Spleen (tissue), 11 donors: Measurements from ENCODE around the gene FGD5. TPM values are rescaled to one million over a fixed set of nuclear protein-coding genes. Genes with fewer than 3 reads are reported as not detected.

Experiments used
- DNase-seq: peaks from one replicate; pipeline ENCODE4 v3.0.0-alpha.2; 2020
- H3K27ac ChIP-seq, 8 donors: fragments of 200-600 bp; sonication (generic) in 7 of 8; 1 replicate in 4 of 8; 2 replicates in 4 of 8; pipeline versions ENCODE4 v1.5.0 to v1.8.0; 2016 to 2021; ENCODE audit warnings: inconsistent platforms in 4 of 8, mild to moderate bottlenecking in 4 of 8, moderate library complexity in 1 of 8
- H3K27me3 ChIP-seq, 7 donors: fragments of 200-600 bp; sonication (generic) in 6 of 7; replicated peaks in 1 of 7; 1 replicate in 4 of 7; 2 replicates in 3 of 7; pipeline versions ENCODE4 v1.5.0 to v1.8.0; 2016 to 2021; ENCODE audit warnings: inconsistent platforms in 3 of 7, mild to moderate bottlenecking in 1 of 7
- H3K36me3 ChIP-seq, 6 donors: fragments of 200-600 bp; sonication (generic) in 5 of 6; 1 replicate in 4 of 6; 2 replicates in 2 of 6; pipeline versions ENCODE4 v1.5.0 to v1.8.0; 2016 to 2021; ENCODE audit warnings: inconsistent platforms in 2 of 6
- H3K4me1 ChIP-seq, 6 donors: fragments of 200-600 bp; sonication (generic) in 5 of 6; 1 replicate in 3 of 6; 2 replicates in 3 of 6; pipeline versions ENCODE4 v1.5.0 to v1.8.0; 2016 to 2021; ENCODE audit warnings: inconsistent platforms in 3 of 6
- H3K4me3 ChIP-seq, 8 donors: fragments of 200-600 bp; sonication (generic) in 7 of 8; 1 replicate in 4 of 8; 2 replicates in 4 of 8; pipeline versions ENCODE4 v1.5.0 to v1.8.0; 2016 to 2021; ENCODE audit warnings: inconsistent platforms in 4 of 8, mild to moderate bottlenecking in 4 of 8, moderate library complexity in 2 of 8
- H3K9me3 ChIP-seq, 8 donors: fragments of 200-600 bp; sonication (generic) in 7 of 8; 1 replicate in 4 of 8; 2 replicates in 4 of 8; pipeline versions ENCODE4 v1.5.0 to v1.8.0; 2016 to 2021; ENCODE audit warnings: inconsistent platforms in 4 of 8
- POLR2A ChIP-seq, 3 donors: fragments of 450-650 bp; IDR thresholded peaks; one replicate each; pipeline ENCODE4 v1.5.1; 2017; ENCODE audit warnings: antibody characterized with exemption in 3 of 3, mild to moderate bottlenecking in 1 of 3
- POLR2AphosphoS5 ChIP-seq, 3 donors: sonication (generic); formaldehyde crosslinking; IDR thresholded peaks; one replicate each; pipeline ENCODE4 v1.5.1; 2017; ENCODE audit warnings: antibody characterized with exemption in 3 of 3
- WGBS, 5 donors: extraction: QIAGEN DNeasy Blood & Tissue Kit in 3 of 5; methylation state at CpG; one replicate each; pipeline versions ENCODE4 v1.1.5 to v1.1.7; 2013 to 2018; 5-methylcytosine and 5-hydroxymethylcytosine counted together
- intact Hi-C: fragments of 100-400 bp; cut with DNase I; formaldehyde crosslinking; loops from one replicate; pipeline ENCODE4 v1.15.0; 2023; ENCODE audit warnings: low total_unique reads
- polyA plus RNA-seq, 3 donors: library from polyadenylated mRNA; stranded (reverse); fragments of 200-250 nt; gene quantifications; one replicate each; pipeline ENCODE4 v1.2.1, GENCODE V29; 2013
- total RNA-seq, 7 donors: library from RNA; depleted of rRNA in 3 of 7; stranded (reverse); fragments of >200 nt in 3 of 7; fragmentation: NEBNext Ultra II Directional in 4 of 7; extraction: Animal tissue kit (Norgen Biotek cat#: 25700) in 4 of 7; gene quantifications; one replicate each; pipeline versions ENCODE4 v1.1.0 to v1.2.1, GENCODE V29; 2016 to 2021
- TF ChIP-seq, protein P1 (sequence below), 11 experiments: fragments of 200-600 bp in 7 of 11; fragments of 450-650 bp in 4 of 11; sonication (generic) in 4 of 11; IDR thresholded peaks in 8 of 11; conservative IDR thresholded peaks in 3 of 11; 1 replicate in 7 of 11; 2 replicates in 4 of 11; pipeline versions ENCODE4 v1.4.0 to v1.8.0; 2016 to 2021; ENCODE audit warnings: antibody characterized with exemption in 11 of 11, inconsistent platforms in 4 of 11, mild to moderate bottlenecking in 1 of 11
- donor health status: healthy with polysubstance abuse.
- donor health status: DM: no; HTN: no; CAD: no; lungs with moderate emphysema.
- donor health status: DM: no; HTN: no; CAD: no.
- donor health status: Bipolar disorder and iron deficiency.
- donor health status: healthy.
- donor health status: DM: no; HTN: no; CAD: no.
- donor health status: DM: yes; HTN: yes; CAD: no.

The FGD5 gene
- total and polyA plus RNA-seq, 10 donors, result 6.0 to 145 (median 63.8) TPM

DNA sequence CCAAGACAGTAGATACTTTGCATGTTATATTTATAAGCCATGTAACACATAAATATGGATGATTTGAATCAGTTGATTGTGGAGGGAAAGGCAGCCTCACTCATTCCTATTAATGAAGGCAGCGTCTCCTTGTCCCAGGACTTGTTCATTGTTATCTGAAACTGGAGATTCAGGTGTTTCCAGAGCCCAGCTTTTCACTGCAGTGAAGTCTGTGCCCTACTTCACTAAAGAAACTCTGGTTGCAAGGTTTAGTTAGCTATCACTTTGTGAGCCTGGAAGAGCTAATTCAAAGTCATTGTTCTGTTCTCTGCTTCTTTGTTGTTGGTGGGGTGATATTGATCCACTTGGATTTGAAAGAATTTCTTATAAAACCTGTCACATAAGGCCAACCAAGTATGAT, 138.4 kb downstream of the FGD5 start:
- Histone ChIP-seq H3K4me1 (peaks cover 12 to 78% (median 57%) of the 10 kb centered on the region in 6 donors), H3K36me3 (peaks cover 0 to 22% (median 2%) of the 10 kb centered on the region in 6 donors), H3K4me3 (no peak overlapping the region), H3K27ac (no peak overlapping the region), H3K27me3 (no peaks in the 10 kb centered on the region), H3K9me3 (no peaks in the 10 kb centered on the region)
- 82 to 100% (median 95%) methylated on average over 1 of the region's 1 CpG for WGBS, 5 donors
- no peak for DNase-seq
- TF ChIP-seq POLR2A (IDR thresholded peaks at IDR 0.05), result no peak
- TF ChIP-seq, protein P1, sequence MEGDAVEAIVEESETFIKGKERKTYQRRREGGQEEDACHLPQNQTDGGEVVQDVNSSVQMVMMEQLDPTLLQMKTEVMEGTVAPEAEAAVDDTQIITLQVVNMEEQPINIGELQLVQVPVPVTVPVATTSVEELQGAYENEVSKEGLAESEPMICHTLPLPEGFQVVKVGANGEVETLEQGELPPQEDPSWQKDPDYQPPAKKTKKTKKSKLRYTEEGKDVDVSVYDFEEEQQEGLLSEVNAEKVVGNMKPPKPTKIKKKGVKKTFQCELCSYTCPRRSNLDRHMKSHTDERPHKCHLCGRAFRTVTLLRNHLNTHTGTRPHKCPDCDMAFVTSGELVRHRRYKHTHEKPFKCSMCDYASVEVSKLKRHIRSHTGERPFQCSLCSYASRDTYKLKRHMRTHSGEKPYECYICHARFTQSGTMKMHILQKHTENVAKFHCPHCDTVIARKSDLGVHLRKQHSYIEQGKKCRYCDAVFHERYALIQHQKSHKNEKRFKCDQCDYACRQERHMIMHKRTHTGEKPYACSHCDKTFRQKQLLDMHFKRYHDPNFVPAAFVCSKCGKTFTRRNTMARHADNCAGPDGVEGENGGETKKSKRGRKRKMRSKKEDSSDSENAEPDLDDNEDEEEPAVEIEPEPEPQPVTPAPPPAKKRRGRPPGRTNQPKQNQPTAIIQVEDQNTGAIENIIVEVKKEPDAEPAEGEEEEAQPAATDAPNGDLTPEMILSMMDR (IDR thresholded peaks at IDR 0.05 in 8 of 11, conservative IDR thresholded peaks at IDR 0.05 in 3 of 11), result no peak
- no peak for TF ChIP-seq POLR2AphosphoS5 (IDR thresholded peaks at IDR 0.05)
- intact Hi-C loops, result no loop called here

DNA sequence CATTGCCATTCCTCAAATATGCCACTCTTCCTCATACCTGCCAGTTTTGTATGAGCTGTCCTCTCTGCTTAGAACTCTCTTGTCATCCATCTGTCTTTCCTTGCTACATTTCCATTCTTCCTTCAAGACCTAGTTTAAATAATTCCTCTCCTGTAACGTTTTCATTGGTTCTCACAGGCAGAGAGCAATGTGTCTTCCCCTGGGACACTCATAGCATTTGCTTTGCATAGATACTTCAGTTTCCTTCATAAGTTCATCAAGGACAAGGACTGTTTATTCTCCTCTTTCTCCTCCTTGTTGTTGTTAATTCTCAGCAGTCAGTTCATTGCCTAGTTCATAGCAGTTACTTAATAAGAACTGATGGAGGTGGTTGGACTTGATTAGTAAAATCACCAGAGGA, 139.2 kb downstream of the FGD5 start:
- Histone ChIP-seq H3K4me1 (peaks cover 12 to 71% (median 55%) of the 10 kb centered on the region in 6 donors), H3K4me3 (no peak overlapping the region), H3K27ac (peak overlapping the region in 5 of 8 donors; percentile 22 to 81 (median 69)), H3K9me3 (no peaks in the 10 kb centered on the region), H3K36me3 (peaks cover 0 to 30% (median 2%) of the 10 kb centered on the region in 6 donors), H3K27me3 (no peaks in the 10 kb centered on the region)
- WGBS, 5 donors, result 17 to 37% (median 30%) methylated on average over 1 of the region's 1 CpG
- intact Hi-C loops, result no loop called here
- TF ChIP-seq, protein P1 (IDR thresholded peaks at IDR 0.05 in 8 of 11, conservative IDR thresholded peaks at IDR 0.05 in 3 of 11), result no peak
- no peak for TF ChIP-seq POLR2A (IDR thresholded peaks at IDR 0.05)
- no peak for TF ChIP-seq POLR2AphosphoS5 (IDR thresholded peaks at IDR 0.05)
- DNase-seq, result no peak

DNA sequence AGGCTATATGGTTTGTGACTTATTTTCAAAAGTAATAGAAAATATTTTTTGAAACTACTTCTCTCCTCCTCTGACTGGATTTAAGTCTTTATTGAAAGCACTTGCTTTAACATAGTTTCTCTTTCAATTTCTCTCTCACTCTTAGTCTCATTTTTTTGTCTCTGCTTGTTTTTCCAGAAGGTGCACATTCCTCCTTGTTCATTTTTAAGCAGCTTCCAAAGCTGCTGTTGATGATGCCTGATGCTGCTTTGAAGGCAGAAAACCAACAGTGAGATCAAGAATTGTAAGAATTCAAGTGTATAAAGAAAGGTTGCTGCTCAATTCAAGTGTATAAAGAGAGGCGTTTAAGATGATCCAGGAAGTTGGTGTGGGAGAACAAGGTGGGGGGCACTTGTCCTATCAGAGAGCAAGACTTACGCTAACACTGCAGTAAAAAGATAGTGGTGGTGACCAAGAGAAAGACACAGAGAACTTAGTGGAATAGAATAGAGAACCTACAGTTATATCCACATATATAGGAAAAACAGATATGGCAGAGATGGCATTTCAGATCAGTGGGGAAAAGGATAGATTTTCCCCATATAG, 140.7 kb downstream of the FGD5 start:
- intact Hi-C loops, result no loop called here
- H3K27me3 ChIP-seq, result no peaks in the 10 kb centered on the region
- no peak for DNase-seq
- H3K27ac ChIP-seq, result peak overlapping the region; percentile 13 to 81 (median 69)
- WGBS, 5 donors, result 31 to 44% (median 33%) methylated on average over 2 of the region's 2 CpGs
- H3K36me3 ChIP-seq, result peaks cover 0 to 40% (median 2%) of the 10 kb centered on the region in 6 donors
- no peaks in the 10 kb centered on the region for H3K9me3 ChIP-seq
- peak overlapping the region in 5 of 8 donors; percentile 10 to 41 (median 20) for H3K4me3 ChIP-seq
- peaks cover 12 to 62% (median 52%) of the 10 kb centered on the region in 6 donors for H3K4me1 ChIP-seq
- no peak for TF ChIP-seq POLR2AphosphoS5 (IDR thresholded peaks at IDR 0.05)
- TF ChIP-seq POLR2A (IDR thresholded peaks at IDR 0.05), result no peak
- TF ChIP-seq, protein P1 (IDR thresholded peaks at IDR 0.05 in 8 of 11, conservative IDR thresholded peaks at IDR 0.05 in 3 of 11), result no peak

DNA sequence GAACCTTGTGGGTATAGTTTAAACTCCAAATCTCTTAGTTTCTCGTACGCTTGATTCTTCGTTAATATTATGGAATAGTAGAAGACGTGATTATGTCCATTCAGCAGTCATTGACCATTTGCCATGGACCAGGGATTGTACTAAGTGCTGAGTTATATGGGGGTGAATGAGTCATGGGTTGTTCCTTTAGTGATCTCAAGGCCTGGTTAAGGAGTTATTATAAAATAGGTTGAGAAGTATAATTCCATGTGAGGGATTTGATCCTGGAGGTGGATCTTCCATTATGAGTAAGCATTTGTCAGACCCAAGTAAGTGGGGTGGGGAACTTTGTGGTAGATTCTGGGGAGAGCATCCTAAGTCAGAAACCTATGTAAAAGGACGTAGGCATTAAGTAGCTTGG, 144.0 kb downstream of the FGD5 start:
- Histone ChIP-seq H3K4me3 (no peak overlapping the region), H3K9me3 (peaks cover 0 to 7% (median 5%) of the 10 kb centered on the region in 8 donors), H3K36me3 (peaks cover 0 to 71% (median 9%) of the 10 kb centered on the region in 6 donors), H3K4me1 (peaks cover 12 to 29% (median 24%) of the 10 kb centered on the region in 6 donors), H3K27ac (no peak overlapping the region), H3K27me3 (no peaks in the 10 kb centered on the region)
- 95 to 99% (median 96%) methylated on average over 5 of the region's 5 CpGs for WGBS, 5 donors
- no peak for DNase-seq
- TF ChIP-seq POLR2A (IDR thresholded peaks at IDR 0.05) (no peak), POLR2AphosphoS5 (IDR thresholded peaks at IDR 0.05) (no peak)
- TF ChIP-seq, protein P1 (IDR thresholded peaks at IDR 0.05 in 8 of 11, conservative IDR thresholded peaks at IDR 0.05 in 3 of 11), result no peak
- intact Hi-C loops, result no loop called here
